Adipocyte (in vitro differentiated cells): ENCODE data around the gene CCNB2.
A peak's percentile ranks its signal among the peaks of the same experiment; 100 is the strongest.
"Not testable (repeated sequence)": the region's sequence is repeated elsewhere in the genome, so short reads cannot be mapped to it uniquely, and the experiment has no call there.

Experiments used
- DNase-seq: peaks from one replicate; pipeline ENCODE4 v3.0.0-alpha.2; 2015; ENCODE audit warnings: low read depth
- H3K27me3 ChIP-seq: replicated peaks from 2 replicates; pipeline ENCODE4 v1.7.0; 2013; ENCODE audit warnings: mild to moderate bottlenecking, low read length, moderate library complexity; ENCODE audit not compliant: control insufficient read depth, insufficient read depth
- H3K36me3 ChIP-seq: 2 replicates; pipeline ENCODE4 v1.7.0; 2013; ENCODE audit warnings: low read length, mild to moderate bottlenecking, moderate library complexity; ENCODE audit not compliant: control insufficient read depth, insufficient read depth, severe bottlenecking
- H3K4me1 ChIP-seq: 2 replicates; pipeline ENCODE4 v1.7.0; 2013; ENCODE audit warnings: mild to moderate bottlenecking, low read length, moderate library complexity; ENCODE audit not compliant: control insufficient read depth, insufficient read depth
- H3K4me3 ChIP-seq: 2 replicates; pipeline ENCODE4 v1.7.0; 2013; ENCODE audit warnings: mild to moderate bottlenecking, low read length, moderate library complexity
- H3K9ac ChIP-seq: 2 replicates; pipeline ENCODE4 v1.7.0; 2013; ENCODE audit warnings: mild to moderate bottlenecking, low read length, moderate library complexity
- H3K9me3 ChIP-seq: 2 replicates; pipeline ENCODE4 v1.7.0; 2013; ENCODE audit warnings: mild to moderate bottlenecking, low read length, moderate library complexity; ENCODE audit not compliant: control insufficient read depth

CCNB2 gene

GRCh38 chr15:59105854-59106253 lies 908 bp downstream of the CCNB2 start:
- no peak for DNase-seq
- Histone ChIP-seq H3K4me3 (peak overlapping the region; percentile 90), H3K9ac (peak overlapping the region; percentile 79), H3K36me3 (peaks cover 5% of the 10 kb centered on the region), H3K9me3 (no peaks in the 10 kb centered on the region), H3K27me3 (no peaks in the 10 kb centered on the region), H3K4me1 (peaks cover 4% of the 10 kb centered on the region)

DNA sequence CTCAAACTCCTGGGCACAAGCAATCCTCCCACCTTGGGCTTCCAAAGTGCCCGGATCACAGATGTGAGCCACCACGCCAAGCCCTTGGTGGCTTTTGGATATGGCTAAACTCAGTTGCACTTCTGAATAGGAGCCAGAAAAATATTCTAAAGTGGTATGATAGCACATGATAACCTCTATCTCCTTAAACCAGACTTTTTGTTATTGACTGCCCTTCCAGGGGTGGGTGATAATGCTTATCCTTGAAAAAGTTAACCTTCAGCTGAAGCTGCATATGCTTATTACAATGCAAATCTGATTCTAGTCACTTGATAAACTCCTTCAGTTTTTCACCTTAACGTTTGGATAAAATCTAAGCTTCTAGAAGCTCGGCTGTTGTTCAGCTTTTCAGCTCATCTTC lies 6.3 kb downstream of the CCNB2 start:
- Histone ChIP-seq H3K36me3 (peaks cover 10% of the 10 kb centered on the region), H3K4me3 (no peak overlapping the region), H3K27me3 (no peaks in the 10 kb centered on the region), H3K9me3 (no peaks in the 10 kb centered on the region), H3K9ac (no peak overlapping the region), H3K4me1 (no peaks in the 10 kb centered on the region)
- DNase-seq = no peak

DNA sequence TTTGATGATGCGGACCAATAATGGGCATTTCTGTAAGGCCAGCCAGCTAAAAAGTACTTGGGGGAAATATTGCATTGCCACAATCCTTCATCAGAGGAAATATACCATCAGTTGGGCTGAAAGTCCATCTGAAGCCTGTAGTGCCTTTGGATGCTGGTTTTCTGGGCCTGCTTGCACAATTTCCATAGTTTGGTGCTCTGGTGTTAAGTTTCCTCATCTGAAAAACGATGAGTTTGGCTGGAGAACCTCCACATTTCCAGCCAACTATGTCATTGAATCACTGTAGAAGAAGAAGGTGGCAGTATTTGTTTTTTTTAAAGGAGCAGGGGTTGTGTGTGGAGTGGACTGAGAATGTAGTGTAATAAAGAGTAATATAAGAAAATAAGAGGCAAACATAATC lies 10.1 kb downstream of the CCNB2 start:
- Histone ChIP-seq H3K9ac (no peak overlapping the region), H3K4me3 (no peak overlapping the region), H3K4me1 (no peaks in the 10 kb centered on the region), H3K36me3 (peaks cover 13% of the 10 kb centered on the region), H3K27me3 (no peaks in the 10 kb centered on the region), H3K9me3 (no peaks in the 10 kb centered on the region)
- DNase-seq = peak; percentile 6

GRCh38 chr15:59116141-59116540 lies 11.2 kb downstream of the CCNB2 start:
- H3K36me3 ChIP-seq = peaks cover 13% of the 10 kb centered on the region
- no peak overlapping the region for H3K9ac ChIP-seq
- DNase-seq = no peak
- no peaks in the 10 kb centered on the region for H3K4me1 ChIP-seq
- H3K4me3 ChIP-seq = no peak overlapping the region
- no peaks in the 10 kb centered on the region for H3K27me3 ChIP-seq
- no peaks in the 10 kb centered on the region for H3K9me3 ChIP-seq

DNA sequence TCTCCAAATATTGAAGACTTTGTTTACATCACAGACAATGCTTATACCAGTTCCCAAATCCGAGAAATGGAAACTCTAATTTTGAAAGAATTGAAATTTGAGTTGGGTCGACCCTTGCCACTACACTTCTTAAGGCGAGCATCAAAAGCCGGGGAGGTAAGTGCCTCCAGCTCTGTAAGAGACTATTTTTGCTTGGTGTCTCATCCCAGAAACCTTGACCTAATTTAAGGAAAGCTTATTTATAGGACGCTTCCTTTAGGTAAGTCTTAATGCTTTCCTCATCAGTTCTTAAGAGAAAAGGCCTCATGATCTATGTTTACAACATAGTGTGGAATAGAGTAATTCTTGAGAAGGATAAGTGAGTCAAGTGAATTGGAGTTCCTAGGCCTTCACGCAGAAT lies 11.8 kb downstream of the CCNB2 start:
- no peaks in the 10 kb centered on the region for H3K4me1 ChIP-seq
- no peaks in the 10 kb centered on the region for H3K9me3 ChIP-seq
- peaks cover 13% of the 10 kb centered on the region for H3K36me3 ChIP-seq
- H3K9ac ChIP-seq = no peak overlapping the region
- no peak overlapping the region for H3K4me3 ChIP-seq
- no peaks in the 10 kb centered on the region for H3K27me3 ChIP-seq
- no peak for DNase-seq

- Histone ChIP-seq H3K4me1 (no peaks in the 10 kb centered on the region), H3K27me3 (no peaks in the 10 kb centered on the region), H3K36me3 (peaks cover 12% of the 10 kb centered on the region), H3K9me3 (no peaks in the 10 kb centered on the region), H3K9ac (no peak overlapping the region), H3K4me3 (no peak overlapping the region)
- DNase-seq = no peak
Measured at GRCh38 chr15:59119625-59120024, 14.7 kb downstream of the CCNB2 start.

DNA sequence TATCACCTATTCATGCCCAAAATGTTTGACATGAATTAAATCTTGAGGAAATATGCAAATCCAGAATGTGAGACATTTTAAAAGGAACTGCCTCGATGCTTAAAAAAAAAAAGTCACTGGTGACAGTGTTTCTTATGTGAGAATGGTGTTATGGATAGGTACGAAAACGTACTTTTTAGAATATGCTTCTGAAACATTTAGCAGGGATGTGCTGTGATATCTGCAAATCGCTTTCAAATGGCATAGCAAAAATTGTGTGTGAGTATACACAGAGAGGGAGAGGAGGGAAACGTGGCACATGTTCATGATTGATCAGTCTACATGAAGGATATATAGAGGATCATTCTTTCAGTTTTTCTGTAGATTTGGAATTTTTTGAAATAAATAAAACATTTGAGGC lies 16.0 kb downstream of the CCNB2 start:
- DNase-seq = no peak

GRCh38 chr15:59124261-59124660 lies 19.3 kb downstream of the CCNB2 start:
- Histone ChIP-seq H3K36me3 (no peaks in the 10 kb centered on the region), H3K9me3 (peaks cover 2% of the 10 kb centered on the region), H3K4me1 (no peaks in the 10 kb centered on the region), H3K27me3 (no peaks in the 10 kb centered on the region), H3K4me3 (no peak overlapping the region), H3K9ac (no peak overlapping the region)
- no peak for DNase-seq

More for the DNA sequence above, 16.0 kb downstream of the CCNB2 start:
- H3K4me3 ChIP-seq = no peak overlapping the region
- H3K36me3 ChIP-seq = peaks cover 9% of the 10 kb centered on the region
- no peaks in the 10 kb centered on the region for H3K9me3 ChIP-seq
- no peaks in the 10 kb centered on the region for H3K27me3 ChIP-seq
- H3K9ac ChIP-seq = no peak overlapping the region
- H3K4me1 ChIP-seq = no peaks in the 10 kb centered on the region

DNA sequence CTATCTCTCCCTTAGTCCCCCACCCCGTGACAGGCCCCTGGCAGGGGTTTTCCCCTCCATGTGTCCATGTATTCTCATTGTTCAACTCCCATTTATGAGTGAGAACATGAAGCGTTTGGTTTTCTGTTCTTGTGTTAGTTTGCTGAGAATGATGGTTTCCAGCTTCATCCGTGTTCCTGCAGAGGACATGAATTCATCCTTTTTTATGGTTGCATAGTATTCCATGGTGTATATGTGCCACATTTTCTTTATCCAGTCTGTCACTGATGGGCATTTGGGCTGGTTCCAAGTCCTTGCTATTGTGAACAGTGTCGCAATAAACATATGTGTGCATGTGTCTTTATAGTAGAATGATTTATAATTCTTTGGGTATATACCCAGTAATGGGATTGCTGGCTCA lies 20.7 kb downstream of the CCNB2 start:
- not testable (repeated sequence) for H3K27me3 ChIP-seq, DNase-seq, H3K9me3 ChIP-seq, H3K4me1 ChIP-seq, H3K4me3 ChIP-seq, H3K9ac ChIP-seq, H3K36me3 ChIP-seq

DNA sequence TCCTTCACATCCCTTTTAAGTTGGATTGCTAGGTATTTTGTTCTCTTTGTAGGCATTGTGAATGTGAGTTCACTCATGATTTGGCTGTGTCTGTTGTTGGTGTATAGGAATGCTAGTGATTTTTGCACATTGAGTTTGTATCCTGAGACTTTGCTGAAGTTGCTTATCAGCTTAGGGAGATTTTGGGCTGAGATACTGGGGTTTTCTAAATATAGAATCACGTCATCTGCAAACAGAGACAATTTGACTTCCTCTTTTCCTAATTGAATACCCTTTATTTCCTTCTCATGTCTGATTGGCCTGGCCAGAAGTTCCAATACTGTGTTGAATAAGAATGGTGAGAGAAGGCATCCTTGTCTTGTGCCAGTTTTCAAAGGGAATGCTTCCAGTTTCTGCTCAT lies 22.3 kb downstream of the CCNB2 start:
- H3K4me3 ChIP-seq, H3K9ac ChIP-seq, H3K27me3 ChIP-seq, H3K9me3 ChIP-seq, DNase-seq, H3K4me1 ChIP-seq, H3K36me3 ChIP-seq: not testable (repeated sequence)

DNA sequence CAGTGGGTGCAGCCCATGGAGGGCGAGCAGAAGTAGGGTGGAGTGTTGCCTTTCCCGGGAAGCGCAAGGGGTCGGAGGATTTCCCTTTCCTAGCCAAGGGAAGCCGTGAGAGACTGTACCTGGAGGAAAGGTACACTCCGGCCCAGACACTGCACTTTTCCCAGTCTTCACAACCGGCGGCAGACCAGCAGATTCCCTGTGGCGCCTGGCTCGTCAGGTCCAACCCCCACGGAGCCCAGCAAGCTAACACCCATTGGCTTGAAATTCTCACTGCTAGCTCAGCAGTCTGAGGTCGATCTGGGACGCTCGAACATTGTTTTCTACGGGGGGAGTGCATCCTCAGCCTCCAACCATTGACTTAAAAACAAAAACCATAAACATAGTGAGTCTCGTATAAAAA lies 26.5 kb downstream of the CCNB2 start:
- Histone ChIP-seq H3K27me3 (no peaks in the 10 kb centered on the region), H3K4me1 (no peaks in the 10 kb centered on the region), H3K36me3 (peaks cover 45% of the 10 kb centered on the region), H3K4me3 (no peak overlapping the region), H3K9ac (no peak overlapping the region), H3K9me3 (peaks cover 9% of the 10 kb centered on the region)
- DNase-seq = no peak

DNA sequence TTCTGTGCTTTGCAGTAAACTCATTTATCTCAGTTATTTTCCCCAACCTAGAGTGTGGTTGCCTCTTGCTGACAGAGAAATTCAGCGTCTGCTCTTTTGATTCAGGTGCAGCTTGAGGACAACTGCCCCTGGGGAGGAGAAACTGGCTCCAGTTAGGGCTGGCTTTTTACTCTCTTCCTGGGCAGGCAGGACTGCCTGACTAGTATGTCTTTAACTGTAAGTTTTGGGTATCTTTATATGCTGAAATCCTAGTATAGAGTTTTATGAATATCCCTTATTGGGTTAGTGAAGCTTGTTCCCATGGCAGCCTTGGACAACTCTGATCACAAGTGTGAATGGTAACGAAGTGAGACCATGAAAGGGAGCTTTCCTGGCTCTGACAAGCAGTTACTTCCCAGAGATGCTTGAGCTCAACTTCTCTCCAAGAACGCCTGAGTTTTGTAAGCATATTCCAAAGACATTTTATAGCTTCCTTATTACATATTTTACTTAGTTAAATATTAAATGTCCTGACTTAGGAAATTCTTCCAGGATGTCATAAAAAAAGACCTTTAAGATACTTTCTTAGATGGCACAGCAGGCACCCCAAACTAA lies 27.1 kb downstream of the CCNB2 start:
- Histone ChIP-seq H3K9ac (no peak overlapping the region), H3K4me1 (no peaks in the 10 kb centered on the region), H3K4me3 (no peak overlapping the region), H3K27me3 (no peaks in the 10 kb centered on the region), H3K9me3 (peaks cover 9% of the 10 kb centered on the region), H3K36me3 (peaks cover 51% of the 10 kb centered on the region)
- no peak for DNase-seq
